OCI-LY1 (cell line): ENCODE data around the gene DENND1A.

ENCODE experiments used
- H2AFZ ChIP-seq: fragments of 200-600 bp; sonication (generic), shearing (Covaris generic); 2 replicates; pipeline ENCODE4 v1.6.0; 2014; ENCODE audit warnings: antibody characterized with exemption, mild to moderate bottlenecking, low read length
- H3F3A ChIP-seq: fragments of 200-600 bp; sonication (generic), shearing (Covaris generic); 2 replicates; pipeline ENCODE4 v1.6.0; 2014; ENCODE audit warnings: mild to moderate bottlenecking, antibody characterized with exemption, low read length, moderate library complexity; ENCODE audit not compliant: insufficient read depth
- H3K27ac ChIP-seq: fragments of 200-600 bp; sonication (generic); 2 replicates; pipeline ENCODE4 v1.5.1; 2014; ENCODE audit warnings: low read length, mixed run types, mild to moderate bottlenecking, low read depth; ENCODE audit not compliant: poor library complexity, severe bottlenecking
- H3K27me3 ChIP-seq: fragments of 200-600 bp; sonication (generic); 2 replicates; pipeline ENCODE4 v1.6.0; 2014; ENCODE audit warnings: antibody characterized with exemption, mild to moderate bottlenecking, low read length, moderate library complexity; ENCODE audit not compliant: insufficient read depth
- H3K36me3 ChIP-seq: fragments of 200-600 bp; sonication (generic); 2 replicates; pipeline ENCODE4 v1.6.1; 2014; ENCODE audit warnings: mild to moderate bottlenecking, antibody characterized with exemption, low read length, moderate library complexity, mixed read lengths; ENCODE audit not compliant: insufficient read depth
- H3K4me1 ChIP-seq: fragments of 200-600 bp; sonication (generic); 2 replicates; pipeline ENCODE4 v1.5.1; 2014; ENCODE audit warnings: mild to moderate bottlenecking, low read length, moderate library complexity; ENCODE audit not compliant: insufficient read depth, severe bottlenecking
- H3K4me2 ChIP-seq: fragments of 200-600 bp; sonication (generic), shearing (Covaris generic); 2 replicates; pipeline ENCODE4 v1.6.1; 2014; ENCODE audit warnings: low read length
- H3K4me3 ChIP-seq: fragments of 200-600 bp; sonication (generic); 2 replicates; pipeline ENCODE4 v1.5.1; 2014; ENCODE audit warnings: low read length, low read depth, mild to moderate bottlenecking, mixed read lengths; ENCODE audit not compliant: poor library complexity, severe bottlenecking
- H3K79me2 ChIP-seq: fragments of 200-600 bp; shearing (Covaris generic); 2 replicates; pipeline ENCODE4 v1.6.1; 2016; ENCODE audit warnings: mixed run types, low read length, mixed read lengths; ENCODE audit not compliant: insufficient read depth
- H3K9ac ChIP-seq: fragments of 200-600 bp; sonication (generic), shearing (Covaris generic); 2 replicates; pipeline ENCODE4 v1.6.1; 2014; ENCODE audit warnings: mild to moderate bottlenecking, low read length, mixed read lengths
- H3K9me2 ChIP-seq: fragments of 200-600 bp; sonication (generic), shearing (Covaris generic); 2 replicates; pipeline ENCODE4 v1.6.1; 2014; ENCODE audit warnings: low read depth, mild to moderate bottlenecking, low read length, mixed read lengths
- H3K9me3 ChIP-seq: fragments of 200-600 bp; shearing (Covaris generic); 2 replicates; pipeline ENCODE4 v1.6.1; 2014; ENCODE audit warnings: low read length, mixed read lengths
- H4K20me1 ChIP-seq: fragments of 200-600 bp; sonication (generic), shearing (Covaris generic); 2 replicates; pipeline ENCODE4 v1.6.0; 2016; ENCODE audit warnings: mild to moderate bottlenecking, low read length; ENCODE audit not compliant: insufficient read depth
- EZH2 ChIP-seq: fragments of 200-600 bp; sonication (generic), shearing (Covaris generic); IDR thresholded peaks from 2 replicates; pipeline ENCODE4 v1.8.0; 2017; ENCODE audit warnings: borderline replicate concordance, mixed run types, mild to moderate bottlenecking, antibody characterized with exemption, low read length, moderate library complexity, mixed read lengths
- TF ChIP-seq, protein P1 (sequence below): fragments of 200-600 bp; sonication (generic), shearing (Covaris generic); IDR thresholded peaks from 2 replicates; pipeline ENCODE4 v1.5.1; 2017; ENCODE audit warnings: mild to moderate bottlenecking, antibody characterized with exemption, low read length, moderate library complexity, mixed read lengths

The DENND1A gene

GRCh38 chr9:123518338-123518737 is 411.6 kb downstream of the DENND1A start:
- no peak for TF ChIP-seq EZH2
- TF ChIP-seq, protein P1, sequence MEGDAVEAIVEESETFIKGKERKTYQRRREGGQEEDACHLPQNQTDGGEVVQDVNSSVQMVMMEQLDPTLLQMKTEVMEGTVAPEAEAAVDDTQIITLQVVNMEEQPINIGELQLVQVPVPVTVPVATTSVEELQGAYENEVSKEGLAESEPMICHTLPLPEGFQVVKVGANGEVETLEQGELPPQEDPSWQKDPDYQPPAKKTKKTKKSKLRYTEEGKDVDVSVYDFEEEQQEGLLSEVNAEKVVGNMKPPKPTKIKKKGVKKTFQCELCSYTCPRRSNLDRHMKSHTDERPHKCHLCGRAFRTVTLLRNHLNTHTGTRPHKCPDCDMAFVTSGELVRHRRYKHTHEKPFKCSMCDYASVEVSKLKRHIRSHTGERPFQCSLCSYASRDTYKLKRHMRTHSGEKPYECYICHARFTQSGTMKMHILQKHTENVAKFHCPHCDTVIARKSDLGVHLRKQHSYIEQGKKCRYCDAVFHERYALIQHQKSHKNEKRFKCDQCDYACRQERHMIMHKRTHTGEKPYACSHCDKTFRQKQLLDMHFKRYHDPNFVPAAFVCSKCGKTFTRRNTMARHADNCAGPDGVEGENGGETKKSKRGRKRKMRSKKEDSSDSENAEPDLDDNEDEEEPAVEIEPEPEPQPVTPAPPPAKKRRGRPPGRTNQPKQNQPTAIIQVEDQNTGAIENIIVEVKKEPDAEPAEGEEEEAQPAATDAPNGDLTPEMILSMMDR, result no peak
- H3K36me3 ChIP-seq, result no peaks in the 10 kb centered on the region
- H3F3A ChIP-seq, result no peaks in the 10 kb centered on the region
- no peaks in the 10 kb centered on the region for H3K4me1 ChIP-seq
- no peaks in the 10 kb centered on the region for H3K9me2 ChIP-seq
- H3K79me2 ChIP-seq, result no peaks in the 10 kb centered on the region
- H3K4me2 ChIP-seq, result no peak overlapping the region
- no peaks in the 10 kb centered on the region for H4K20me1 ChIP-seq
- no peak overlapping the region for H3K9ac ChIP-seq
- no peak overlapping the region for H3K4me3 ChIP-seq
- no peaks in the 10 kb centered on the region for H3K9me3 ChIP-seq
- no peak overlapping the region for H3K27ac ChIP-seq
- H2AFZ ChIP-seq, result no peak overlapping the region
- H3K27me3 ChIP-seq, result no peaks in the 10 kb centered on the region

GRCh38 chr9:123517512-123517911 is 412.4 kb downstream of the DENND1A start:
- Histone ChIP-seq H3K9me3 (no peaks in the 10 kb centered on the region), H3K9ac (no peak overlapping the region), H3K4me1 (no peaks in the 10 kb centered on the region), H3K79me2 (no peaks in the 10 kb centered on the region), H3K4me2 (no peak overlapping the region), H2AFZ (no peak overlapping the region), H4K20me1 (no peaks in the 10 kb centered on the region), H3F3A (no peaks in the 10 kb centered on the region), H3K27me3 (no peaks in the 10 kb centered on the region), H3K27ac (no peak overlapping the region), H3K9me2 (no peaks in the 10 kb centered on the region), H3K36me3 (no peaks in the 10 kb centered on the region), H3K4me3 (no peak overlapping the region)
- TF ChIP-seq, protein P1, result no peak
- no peak for TF ChIP-seq EZH2

GRCh38 chr9:123514766-123515165 is 415.2 kb downstream of the DENND1A start:
- H3K79me2 ChIP-seq, result no peaks in the 10 kb centered on the region
- no peak for TF ChIP-seq EZH2
- TF ChIP-seq, protein P1, result no peak
- H3K4me3 ChIP-seq, result no peak overlapping the region
- no peaks in the 10 kb centered on the region for H3K27me3 ChIP-seq
- H3K4me1 ChIP-seq, result no peaks in the 10 kb centered on the region
- no peaks in the 10 kb centered on the region for H4K20me1 ChIP-seq
- no peak overlapping the region for H3K27ac ChIP-seq
- H2AFZ ChIP-seq, result no peak overlapping the region
- no peaks in the 10 kb centered on the region for H3K36me3 ChIP-seq
- no peaks in the 10 kb centered on the region for H3K9me3 ChIP-seq
- no peaks in the 10 kb centered on the region for H3F3A ChIP-seq
- no peak overlapping the region for H3K4me2 ChIP-seq
- H3K9me2 ChIP-seq, result no peaks in the 10 kb centered on the region
- H3K9ac ChIP-seq, result no peak overlapping the region
